K562 (cell line): Measurements from ENCODE around the gene AHSG. TPM values are rescaled to one million over a fixed set of nuclear protein-coding genes. Genes with fewer than 3 reads are reported as not detected.

Experiments used
- ADNP ChIP-seq: fragments of 200-800 bp; sonication (Bioruptor generic); IDR thresholded peaks from 2 replicates; pipeline ENCODE4 v1.6.1; 2016; ENCODE audit warnings: missing genetic modification characterization, missing compliant biosample characterization
- COPS2 ChIP-seq: fragments of 450-650 bp; conservative IDR thresholded peaks from 2 replicates; pipeline ENCODE4 v1.6.1; 2016; ENCODE audit warnings: mild to moderate bottlenecking, moderate library complexity
- NR2C2 ChIP-seq, 2 experiments: fragments of 200-800 bp in 1 of 2; sonication (Bioruptor generic) in 1 of 2; sonication (generic) in 1 of 2; formaldehyde crosslinking in 1 of 2; IDR thresholded peaks; 2 replicates each; pipeline versions ENCODE4 v1.6.1 to v1.8.0; 2016 to 2022; ENCODE audit warnings: mild to moderate bottlenecking in 1 of 2, missing compliant biosample characterization in 1 of 2, missing genetic modification characterization in 1 of 2, missing genetic modification reagents in 1 of 2
- PTTG1 ChIP-seq: fragments of 450-650 bp; IDR thresholded peaks from 2 replicates; pipeline ENCODE4 v1.6.1; 2016; ENCODE audit warnings: low read depth, mild to moderate bottlenecking, missing genetic modification characterization, missing compliant biosample characterization
- ZNF77 ChIP-seq: fragments of 250-450 bp; sonication (Bioruptor Pico); IDR thresholded peaks from 2 replicates; pipeline ENCODE4 v1.5.0; 2020
- ZNF830 ChIP-seq: fragments of 250-450 bp; sonication (Bioruptor Pico); IDR thresholded peaks from 2 replicates; pipeline ENCODE4 v1.5.0; 2021; ENCODE audit warnings: mild to moderate bottlenecking
- ZSCAN29 ChIP-seq: fragments of 450-650 bp; IDR thresholded peaks from 2 replicates; pipeline ENCODE4 v1.6.1; 2017
- polyA plus RNA-seq, 8 experiments: library from polyadenylated mRNA; depleted of rRNA in 4 of 8; stranded (reverse) in 5 of 8; unstranded in 3 of 8; fragments of >200 nt; fragmentation: Nextera tagmentation in 2 of 8; fragmentation: Illumina TruSeq in 1 of 8; extraction: Ambion mirVana in 2 of 8; extraction: Trizol in 1 of 8; gene quantifications; 2 replicates each; pipeline versions ENCODE4 v1.2.1 to v1.2.3, GENCODE V29; 2011 to 2014; ENCODE audit warnings: inconsistent platforms in 1 of 8, missing spikeins in 1 of 8
- total RNA-seq, 7 experiments: library from RNA; depleted of rRNA in 6 of 7; stranded (reverse); fragments of >200 nt in 6 of 7; fragmentation: Illumina TruSeq in 2 of 7; extraction: Trizol in 2 of 7; gene quantifications; 2 replicates each; pipeline versions ENCODE4 v1.2.1 to v1.2.3, GENCODE V29; 2011 to 2021; ENCODE audit warnings: low replicate concordance in 1 of 7
- TF ChIP-seq, protein P1 (sequence below): fragments of 450-650 bp; formaldehyde crosslinking; IDR thresholded peaks from 2 replicates; pipeline ENCODE4 v1.4.0; 2020; ENCODE audit warnings: mild to moderate bottlenecking, mixed read lengths
- TF ChIP-seq, protein P2 (sequence below): fragments of 250-450 bp; sonication (Bioruptor Pico); IDR thresholded peaks from 2 replicates; pipeline ENCODE4 v1.8.0; 2021; ENCODE audit warnings: moderate library complexity, mild to moderate bottlenecking, inconsistent platforms
- TF ChIP-seq, protein P3 (sequence below): fragments of 200-800 bp; sonication (Bioruptor generic); IDR thresholded peaks from 2 replicates; pipeline ENCODE4 v1.6.1; 2016; ENCODE audit warnings: missing genetic modification characterization, missing compliant biosample characterization

The AHSG gene
- total and polyA plus RNA-seq, 9 of the 15 experiments (the other 6 are each of a cell fraction or from before 2014, with no cell fraction given) = 0.69 TPM; not detected in 8

DNA sequence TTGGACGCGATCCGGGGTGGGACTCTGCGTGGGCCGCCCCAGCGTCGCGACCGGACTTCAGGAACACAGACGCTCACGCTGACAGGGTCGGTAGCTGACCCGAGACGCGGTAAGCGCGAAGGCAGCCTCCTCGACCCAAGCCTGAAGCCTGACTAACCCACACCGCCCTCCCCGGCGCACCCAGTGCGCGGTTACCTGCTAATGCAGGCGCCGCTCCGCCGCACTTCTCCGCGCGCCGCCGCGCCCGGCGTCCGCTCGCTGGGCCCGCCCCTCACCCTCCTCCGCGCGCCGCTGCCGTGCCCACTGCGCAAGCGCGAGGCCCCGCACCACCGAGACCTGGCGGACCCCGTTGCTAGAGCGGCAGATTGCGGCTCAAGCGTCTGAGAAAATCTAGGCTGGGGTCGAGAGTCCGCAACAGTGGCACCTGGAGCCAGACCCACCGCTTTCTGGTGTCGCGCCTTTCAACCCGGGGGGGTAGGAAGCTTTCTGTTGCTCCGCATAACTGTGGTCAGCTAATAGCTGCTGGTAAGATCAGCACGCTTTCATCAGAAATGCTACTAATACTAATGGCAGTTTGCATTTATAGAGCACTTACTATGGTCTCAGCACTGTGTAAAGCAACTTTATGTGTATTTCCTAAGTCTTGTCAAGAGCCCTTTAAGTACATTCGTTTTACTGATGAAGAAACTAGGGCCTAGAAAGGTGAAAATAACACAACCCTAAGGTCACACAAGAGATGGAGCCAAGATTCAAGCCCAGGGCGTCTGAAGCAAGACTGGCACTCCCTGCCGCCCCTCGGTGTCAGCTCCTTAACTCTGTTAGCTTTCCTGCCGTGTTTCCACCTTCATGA, 45.6 kb upstream of the AHSG start, which contains the start of gene TBCCD1 (continued):
- TF ChIP-seq PTTG1 = no peak
- TF ChIP-seq NR2C2 (CRISPR knock-in tag; IDR thresholded peaks at IDR 0.05) = no peak
- peak; percentile 75 for TF ChIP-seq NR2C2 (tag; IDR thresholded peaks at IDR 0.05)
- no peak for TF ChIP-seq ZNF77 (CRISPR knock-in tag)
- TF ChIP-seq COPS2 = no peak
- TF ChIP-seq, protein P1, sequence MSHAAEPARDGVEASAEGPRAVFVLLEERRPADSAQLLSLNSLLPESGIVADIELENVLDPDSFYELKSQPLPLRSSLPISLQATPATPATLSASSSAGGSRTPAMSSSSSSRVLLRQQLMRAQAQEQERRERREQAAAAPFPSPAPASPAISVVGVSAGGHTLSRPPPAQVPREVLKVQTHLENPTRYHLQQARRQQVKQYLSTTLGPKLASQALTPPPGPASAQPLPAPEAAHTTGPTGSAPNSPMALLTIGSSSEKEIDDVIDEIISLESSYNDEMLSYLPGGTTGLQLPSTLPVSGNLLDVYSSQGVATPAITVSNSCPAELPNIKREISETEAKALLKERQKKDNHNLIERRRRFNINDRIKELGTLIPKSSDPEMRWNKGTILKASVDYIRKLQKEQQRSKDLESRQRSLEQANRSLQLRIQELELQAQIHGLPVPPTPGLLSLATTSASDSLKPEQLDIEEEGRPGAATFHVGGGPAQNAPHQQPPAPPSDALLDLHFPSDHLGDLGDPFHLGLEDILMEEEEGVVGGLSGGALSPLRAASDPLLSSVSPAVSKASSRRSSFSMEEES (CRISPR knock-in tag) = no peak
- no peak for TF ChIP-seq ADNP (tag)
- no peak for TF ChIP-seq ZSCAN29
- TF ChIP-seq, protein P2, sequence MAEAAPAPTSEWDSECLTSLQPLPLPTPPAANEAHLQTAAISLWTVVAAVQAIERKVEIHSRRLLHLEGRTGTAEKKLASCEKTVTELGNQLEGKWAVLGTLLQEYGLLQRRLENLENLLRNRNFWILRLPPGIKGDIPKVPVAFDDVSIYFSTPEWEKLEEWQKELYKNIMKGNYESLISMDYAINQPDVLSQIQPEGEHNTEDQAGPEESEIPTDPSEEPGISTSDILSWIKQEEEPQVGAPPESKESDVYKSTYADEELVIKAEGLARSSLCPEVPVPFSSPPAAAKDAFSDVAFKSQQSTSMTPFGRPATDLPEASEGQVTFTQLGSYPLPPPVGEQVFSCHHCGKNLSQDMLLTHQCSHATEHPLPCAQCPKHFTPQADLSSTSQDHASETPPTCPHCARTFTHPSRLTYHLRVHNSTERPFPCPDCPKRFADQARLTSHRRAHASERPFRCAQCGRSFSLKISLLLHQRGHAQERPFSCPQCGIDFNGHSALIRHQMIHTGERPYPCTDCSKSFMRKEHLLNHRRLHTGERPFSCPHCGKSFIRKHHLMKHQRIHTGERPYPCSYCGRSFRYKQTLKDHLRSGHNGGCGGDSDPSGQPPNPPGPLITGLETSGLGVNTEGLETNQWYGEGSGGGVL (CRISPR knock-in tag) = no peak
- TF ChIP-seq, protein P3, sequence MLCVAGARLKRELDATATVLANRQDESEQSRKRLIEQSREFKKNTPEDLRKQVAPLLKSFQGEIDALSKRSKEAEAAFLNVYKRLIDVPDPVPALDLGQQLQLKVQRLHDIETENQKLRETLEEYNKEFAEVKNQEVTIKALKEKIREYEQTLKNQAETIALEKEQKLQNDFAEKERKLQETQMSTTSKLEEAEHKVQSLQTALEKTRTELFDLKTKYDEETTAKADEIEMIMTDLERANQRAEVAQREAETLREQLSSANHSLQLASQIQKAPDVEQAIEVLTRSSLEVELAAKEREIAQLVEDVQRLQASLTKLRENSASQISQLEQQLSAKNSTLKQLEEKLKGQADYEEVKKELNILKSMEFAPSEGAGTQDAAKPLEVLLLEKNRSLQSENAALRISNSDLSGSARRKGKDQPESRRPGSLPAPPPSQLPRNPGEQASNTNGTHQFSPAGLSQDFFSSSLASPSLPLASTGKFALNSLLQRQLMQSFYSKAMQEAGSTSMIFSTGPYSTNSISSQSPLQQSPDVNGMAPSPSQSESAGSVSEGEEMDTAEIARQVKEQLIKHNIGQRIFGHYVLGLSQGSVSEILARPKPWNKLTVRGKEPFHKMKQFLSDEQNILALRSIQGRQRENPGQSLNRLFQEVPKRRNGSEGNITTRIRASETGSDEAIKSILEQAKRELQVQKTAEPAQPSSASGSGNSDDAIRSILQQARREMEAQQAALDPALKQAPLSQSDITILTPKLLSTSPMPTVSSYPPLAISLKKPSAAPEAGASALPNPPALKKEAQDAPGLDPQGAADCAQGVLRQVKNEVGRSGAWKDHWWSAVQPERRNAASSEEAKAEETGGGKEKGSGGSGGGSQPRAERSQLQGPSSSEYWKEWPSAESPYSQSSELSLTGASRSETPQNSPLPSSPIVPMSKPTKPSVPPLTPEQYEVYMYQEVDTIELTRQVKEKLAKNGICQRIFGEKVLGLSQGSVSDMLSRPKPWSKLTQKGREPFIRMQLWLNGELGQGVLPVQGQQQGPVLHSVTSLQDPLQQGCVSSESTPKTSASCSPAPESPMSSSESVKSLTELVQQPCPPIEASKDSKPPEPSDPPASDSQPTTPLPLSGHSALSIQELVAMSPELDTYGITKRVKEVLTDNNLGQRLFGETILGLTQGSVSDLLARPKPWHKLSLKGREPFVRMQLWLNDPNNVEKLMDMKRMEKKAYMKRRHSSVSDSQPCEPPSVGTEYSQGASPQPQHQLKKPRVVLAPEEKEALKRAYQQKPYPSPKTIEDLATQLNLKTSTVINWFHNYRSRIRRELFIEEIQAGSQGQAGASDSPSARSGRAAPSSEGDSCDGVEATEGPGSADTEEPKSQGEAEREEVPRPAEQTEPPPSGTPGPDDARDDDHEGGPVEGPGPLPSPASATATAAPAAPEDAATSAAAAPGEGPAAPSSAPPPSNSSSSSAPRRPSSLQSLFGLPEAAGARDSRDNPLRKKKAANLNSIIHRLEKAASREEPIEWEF (CRISPR knock-in tag) = no peak
- TF ChIP-seq ZNF830 (CRISPR knock-in tag) = no peak
